BJ (cell line): ENCODE data around the gene PIK3C2G. TPM values are rescaled to one million over a fixed set of nuclear protein-coding genes. Genes with fewer than 3 reads are reported as not detected.
A peak's percentile ranks its signal among the peaks of the same experiment; 100 is the strongest.

Source experiments
- CTCF ChIA-PET: fragments of 350-600 bp; formaldehyde crosslinking; extraction: SDS; loops from one replicate; lab custom pipeline; 2021; ENCODE audit warnings: antibody characterized with exemption, inconsistent platforms; lab: Yijun Ruan, JAX
- POLR2A ChIA-PET: fragments of 300-600 bp; sonication (Branson Sonifier 250); formaldehyde crosslinking; extraction: SDS; loops from one replicate; lab custom pipeline; 2021; ENCODE audit warnings: antibody characterized with exemption; lab: Charles Lee
- DNase-seq: peaks from one replicate; pipeline ENCODE4 v3.0.0-alpha.2; 2011; ENCODE audit warnings: low read depth
- H3K27me3 ChIP-seq: 2 replicates; pipeline ENCODE4 v1.6.0; 2011; ENCODE audit warnings: low read length; ENCODE audit not compliant: control insufficient read depth, insufficient read depth
- H3K36me3 ChIP-seq: 2 replicates; pipeline ENCODE4 v1.5.1; 2011; ENCODE audit warnings: low read length; ENCODE audit not compliant: control insufficient read depth, insufficient read depth
- H3K4me3 ChIP-seq: 2 replicates; pipeline ENCODE4 v1.5.1; 2011; ENCODE audit warnings: low read depth, mild to moderate bottlenecking, control low read depth, low read length
- CTCF ChIP-seq: IDR thresholded peaks from 2 replicates; pipeline ENCODE4 v1.5.1; 2011; ENCODE audit warnings: low read depth, mild to moderate bottlenecking, control low read depth, inconsistent platforms, low read length, moderate library complexity; ENCODE audit not compliant: insufficient read depth
- polyA minus RNA-seq: library from RNA; depleted of rRNA, polyadenylated mRNA; stranded (reverse); fragments of >200 nt; gene quantifications from 2 replicates; pipeline ENCODE4 v1.2.3, GENCODE V29; 2011; rRNA and poly(A)+ RNA removed
- polyA plus RNA-seq: library from polyadenylated mRNA; depleted of rRNA; stranded (reverse); fragments of >200 nt; gene quantifications from 2 replicates; pipeline ENCODE4 v1.2.3, GENCODE V29; 2011; rRNA removed

The PIK3C2G gene
- polyA plus RNA-seq (not detected in 2 replicates), polyA minus RNA-seq (not detected in 2 replicates)

GRCh38 chr12:18261273-18261672, at the start of gene PIK3C2G:
TSS of gene PIK3C2G (plus strand) at chr12:18261518. CDS start at chr12:18282082, 20,564 bp downstream.
- Histone ChIP-seq H3K36me3 (no peaks in the 10 kb centered on the region), H3K27me3 (no peaks in the 10 kb centered on the region), H3K4me3 (no peak within 1 kb of the TSS)
- CTCF ChIA-PET = no interaction called here
- TF ChIP-seq CTCF = no peak
- DNase-seq = no peak
- POLR2A ChIA-PET = interaction anchor here (0.6 kb wide), 1 partner anchor 953 kb away, joined by 3 read pairs; no protein-coding TSS in a partner anchor

GRCh38 chr12:18217966-18218365, 43.4 kb upstream of the PIK3C2G start:
- ChIA-PET POLR2A (no interaction called here), CTCF (interaction anchor here (0.6 kb wide), 1 partner anchor 46 kb away, joined by 3 read pairs; no protein-coding TSS in a partner anchor)
- Histone ChIP-seq H3K27me3 (no peaks in the 10 kb centered on the region), H3K36me3 (no peaks in the 10 kb centered on the region), H3K4me3 (no peak overlapping the region)
- DNase-seq = no peak
- TF ChIP-seq CTCF = no peak

GRCh38 chr12:18221726-18222125, 39.6 kb upstream of the PIK3C2G start:
- no peak for TF ChIP-seq CTCF
- POLR2A ChIA-PET = no interaction called here
- CTCF ChIA-PET = no interaction called here
- no peaks in the 10 kb centered on the region for H3K36me3 ChIP-seq
- DNase-seq = no peak
- H3K4me3 ChIP-seq = no peak overlapping the region
- no peaks in the 10 kb centered on the region for H3K27me3 ChIP-seq

- no peak for DNase-seq
- ChIA-PET CTCF (interaction anchor here (1.2 kb wide), 1 partner anchor 63 kb away, joined by 3 read pairs; no protein-coding TSS in a partner anchor), POLR2A (no interaction called here)
- no peaks in the 10 kb centered on the region for H3K36me3 ChIP-seq
- H3K4me3 ChIP-seq = no peak overlapping the region
- TF ChIP-seq CTCF = no peak
- no peaks in the 10 kb centered on the region for H3K27me3 ChIP-seq
These were observed 38.6 kb upstream of the PIK3C2G start for GRCh38 chr12:18222699-18223098.

GRCh38 chr12:18224745-18225144, 36.6 kb upstream of the PIK3C2G start:
- POLR2A ChIA-PET = no interaction called here
- no peaks in the 10 kb centered on the region for H3K36me3 ChIP-seq
- H3K27me3 ChIP-seq = no peaks in the 10 kb centered on the region
- no peak overlapping the region for H3K4me3 ChIP-seq
- CTCF ChIA-PET = interaction anchor here (0.8 to 0.9 kb wide), 2 partner anchors 62 to 1839 kb away, joined by 3 read pairs; no protein-coding TSS in a partner anchor
- no peak for DNase-seq
- peak; percentile 21; the same call in 1 of the 2 replicates for TF ChIP-seq CTCF
